PC-9 (cell line): ENCODE results near the gene KIF9. TPM values are rescaled to one million over a fixed set of nuclear protein-coding genes. Genes with fewer than 3 reads are reported as not detected.

Source experiments
- BruUV-seq: library from RNA; stranded (reverse); fragments of 400-500 nt; replicated peaks from 2 replicates; lab custom pipeline; 2021; lab: Mats Ljungman, UMichigan
- CTCF ChIA-PET: fragments of 300-600 bp; sonication (Branson Sonifier 250); formaldehyde crosslinking; loops from one replicate; lab custom pipeline; 2022; ENCODE audit warnings: antibody characterized with exemption; lab: Charles Lee
- POLR2A ChIA-PET: fragments of 300-600 bp; sonication (Branson Sonifier 250); formaldehyde crosslinking; loops from one replicate; lab custom pipeline; 2022; ENCODE audit warnings: antibody characterized with exemption; ENCODE audit not compliant: unreplicated experiment; lab: Charles Lee
- DNase-seq, 2 experiments: peaks; one replicate each; pipeline versions ENCODE4 v3.0.0 to v3.0.0-alpha.2; 2015 to 2022; ENCODE audit warnings: mixed read lengths in 1 of 2
- H2AFZ ChIP-seq: fragments of 200-600 bp; sonication (generic); 2 replicates; pipeline ENCODE4 v1.8.1; 2017; ENCODE audit warnings: antibody characterized with exemption
- H3F3A ChIP-seq: fragments of 200-600 bp; sonication (generic); 2 replicates; pipeline ENCODE4 v1.8.1; 2017; ENCODE audit warnings: antibody characterized with exemption, mild to moderate bottlenecking, low read depth; ENCODE audit not compliant: insufficient read depth
- H3K27ac ChIP-seq: fragments of 200-600 bp; sonication (generic); 2 replicates; pipeline ENCODE4 v1.6.1; 2016; ENCODE audit warnings: mixed run types
- H3K27me3 ChIP-seq: fragments of 200-600 bp; sonication (generic); 2 replicates; pipeline ENCODE4 v1.6.1; 2016; ENCODE audit warnings: low read depth, mixed run types; ENCODE audit not compliant: insufficient read depth
- H3K36me3 ChIP-seq: fragments of 200-600 bp; sonication (generic); 2 replicates; pipeline ENCODE4 v1.6.1; 2016; ENCODE audit warnings: low read depth, mixed run types
- H3K4me1 ChIP-seq: fragments of 200-600 bp; sonication (generic); replicated peaks from 2 replicates; pipeline ENCODE4 v1.6.1; 2016; ENCODE audit warnings: mixed run types; ENCODE audit not compliant: insufficient read depth
- H3K4me2 ChIP-seq: fragments of 200-600 bp; sonication (generic); 2 replicates; pipeline ENCODE4 v1.6.1; 2017; ENCODE audit warnings: mixed run types
- H3K4me3 ChIP-seq: fragments of 200-600 bp; sonication (generic); 2 replicates; pipeline ENCODE4 v1.6.1; 2016; ENCODE audit warnings: mixed run types
- H3K79me2 ChIP-seq: fragments of 200-600 bp; sonication (generic); 2 replicates; pipeline ENCODE4 v1.6.1; 2017; ENCODE audit warnings: low read depth, mixed run types
- H3K9me2 ChIP-seq: fragments of 200-600 bp; sonication (generic); 2 replicates; pipeline ENCODE4 v1.8.1; 2017; ENCODE audit warnings: mild to moderate bottlenecking; ENCODE audit not compliant: insufficient read depth
- H3K9me3 ChIP-seq: fragments of 200-600 bp; sonication (generic); 2 replicates; pipeline ENCODE4 v1.8.1; 2016; ENCODE audit warnings: low read depth; ENCODE audit not compliant: insufficient read depth
- H4K20me1 ChIP-seq: fragments of 200-600 bp; sonication (generic); 2 replicates; pipeline ENCODE4 v1.8.1; 2017; ENCODE audit not compliant: insufficient read depth
- EZH2 ChIP-seq: fragments of 200-600 bp; sonication (generic); IDR thresholded peaks from 2 replicates; pipeline ENCODE4 v1.8.0; 2017; ENCODE audit warnings: antibody characterized with exemption, low read depth
- intact Hi-C: fragments of 100-400 bp; cut with micrococcal nuclease; formaldehyde crosslinking; loops from one replicate; pipeline ENCODE4 v1.10.0; 2022; ENCODE audit not compliant: unreplicated experiment
- total RNA-seq: library from RNA; stranded (reverse); gene quantifications from 2 replicates; pipeline ENCODE4 v1.2.3, GENCODE V29; 2021
- TF ChIP-seq, protein P1 (sequence below): fragments of 200-600 bp; sonication (generic); conservative IDR thresholded peaks from 2 replicates; pipeline ENCODE4 v1.6.1; 2017; ENCODE audit warnings: mixed run types, antibody characterized with exemption, mild to moderate bottlenecking, moderate library complexity

The KIF9 gene
- total RNA-seq, 1 experiment from 2014 or later = 21.4 TPM

DNA sequence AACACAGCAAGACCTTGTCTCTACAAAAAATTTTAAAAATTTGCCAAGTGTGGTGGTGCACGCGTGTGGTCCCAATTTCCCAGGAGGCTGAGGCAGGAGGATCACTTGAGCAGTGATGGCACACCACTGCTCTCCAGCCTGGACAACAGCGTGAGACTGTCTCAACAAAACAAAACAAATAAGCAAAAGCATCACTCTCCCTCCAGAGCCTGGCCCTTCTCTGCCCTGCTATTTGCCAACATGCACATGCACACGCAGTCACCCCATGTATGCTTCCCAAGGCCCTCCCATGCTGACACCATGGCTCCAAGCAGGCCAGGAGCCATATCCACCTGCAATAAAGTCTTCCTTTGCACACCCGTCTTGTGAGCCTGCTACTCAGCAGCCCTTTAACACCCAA lies 2.1 kb downstream of the KIF9 start:
- H3K27me3 ChIP-seq = no peaks in the 10 kb centered on the region
- peak overlapping the region; percentile 93 for H3K4me2 ChIP-seq
- H3K9me2 ChIP-seq = no peaks in the 10 kb centered on the region
- H2AFZ ChIP-seq = no peak overlapping the region
- ChIA-PET CTCF (no interaction called here), POLR2A (no interaction called here)
- H3K79me2 ChIP-seq = peaks cover 51% of the 10 kb centered on the region
- no peak overlapping the region for H3K4me3 ChIP-seq
- no peak for TF ChIP-seq EZH2
- TF ChIP-seq, protein P1, sequence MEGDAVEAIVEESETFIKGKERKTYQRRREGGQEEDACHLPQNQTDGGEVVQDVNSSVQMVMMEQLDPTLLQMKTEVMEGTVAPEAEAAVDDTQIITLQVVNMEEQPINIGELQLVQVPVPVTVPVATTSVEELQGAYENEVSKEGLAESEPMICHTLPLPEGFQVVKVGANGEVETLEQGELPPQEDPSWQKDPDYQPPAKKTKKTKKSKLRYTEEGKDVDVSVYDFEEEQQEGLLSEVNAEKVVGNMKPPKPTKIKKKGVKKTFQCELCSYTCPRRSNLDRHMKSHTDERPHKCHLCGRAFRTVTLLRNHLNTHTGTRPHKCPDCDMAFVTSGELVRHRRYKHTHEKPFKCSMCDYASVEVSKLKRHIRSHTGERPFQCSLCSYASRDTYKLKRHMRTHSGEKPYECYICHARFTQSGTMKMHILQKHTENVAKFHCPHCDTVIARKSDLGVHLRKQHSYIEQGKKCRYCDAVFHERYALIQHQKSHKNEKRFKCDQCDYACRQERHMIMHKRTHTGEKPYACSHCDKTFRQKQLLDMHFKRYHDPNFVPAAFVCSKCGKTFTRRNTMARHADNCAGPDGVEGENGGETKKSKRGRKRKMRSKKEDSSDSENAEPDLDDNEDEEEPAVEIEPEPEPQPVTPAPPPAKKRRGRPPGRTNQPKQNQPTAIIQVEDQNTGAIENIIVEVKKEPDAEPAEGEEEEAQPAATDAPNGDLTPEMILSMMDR = no peak
- no peak overlapping the region for H3K27ac ChIP-seq
- peaks cover 7% of the 10 kb centered on the region for H3K4me1 ChIP-seq
- no peaks in the 10 kb centered on the region for H4K20me1 ChIP-seq
- no TSS peak for BruUV-seq
- H3K9me3 ChIP-seq = no peaks in the 10 kb centered on the region
- no peak for DNase-seq
- intact Hi-C loops = loop anchor here (5.0 kb wide), 1 partner anchor 42 kb away; no protein-coding TSS in a partner anchor
- peaks cover 20% of the 10 kb centered on the region; the same call in 1 of the 2 replicates for H3F3A ChIP-seq
- H3K36me3 ChIP-seq = no peaks in the 10 kb centered on the region

DNA sequence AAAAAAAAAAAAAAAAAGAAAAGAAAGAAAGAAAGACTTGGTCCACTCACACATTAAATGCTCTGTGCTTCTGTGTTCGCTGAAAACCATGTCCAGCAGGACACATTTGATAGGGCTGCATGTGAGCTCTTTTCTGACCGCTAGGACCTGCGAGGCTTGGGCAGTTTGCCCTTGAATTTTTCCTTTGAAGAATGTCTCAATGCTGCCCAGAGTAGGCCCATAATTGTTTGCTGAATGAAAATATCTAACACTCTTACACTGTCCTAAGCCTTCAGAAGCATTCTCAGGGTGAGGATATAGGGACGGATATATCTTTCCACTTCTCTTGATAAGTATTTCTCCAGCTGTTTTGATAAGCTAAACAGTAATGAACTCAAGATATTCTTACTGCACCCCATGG lies 6.0 kb downstream of the KIF9 start:
- peaks cover 8% of the 10 kb centered on the region; the same call in 1 of the 2 replicates for H3F3A ChIP-seq
- H3K27me3 ChIP-seq = no peaks in the 10 kb centered on the region
- no peak overlapping the region for H3K27ac ChIP-seq
- no peaks in the 10 kb centered on the region for H4K20me1 ChIP-seq
- H2AFZ ChIP-seq = no peak overlapping the region
- no peak overlapping the region for H3K4me3 ChIP-seq
- no peak overlapping the region for H3K4me2 ChIP-seq
- H3K79me2 ChIP-seq = peaks cover 17% of the 10 kb centered on the region
- intact Hi-C loops = no loop called here
- TF ChIP-seq, protein P1 = no peak
- no peak for TF ChIP-seq EZH2
- H3K4me1 ChIP-seq = peaks cover 7% of the 10 kb centered on the region
- H3K36me3 ChIP-seq = no peaks in the 10 kb centered on the region
- H3K9me3 ChIP-seq = no peaks in the 10 kb centered on the region
- POLR2A ChIA-PET = no interaction called here
- CTCF ChIA-PET = no interaction called here
- BruUV-seq = no TSS peak
- no peak for DNase-seq
- no peaks in the 10 kb centered on the region for H3K9me2 ChIP-seq

DNA sequence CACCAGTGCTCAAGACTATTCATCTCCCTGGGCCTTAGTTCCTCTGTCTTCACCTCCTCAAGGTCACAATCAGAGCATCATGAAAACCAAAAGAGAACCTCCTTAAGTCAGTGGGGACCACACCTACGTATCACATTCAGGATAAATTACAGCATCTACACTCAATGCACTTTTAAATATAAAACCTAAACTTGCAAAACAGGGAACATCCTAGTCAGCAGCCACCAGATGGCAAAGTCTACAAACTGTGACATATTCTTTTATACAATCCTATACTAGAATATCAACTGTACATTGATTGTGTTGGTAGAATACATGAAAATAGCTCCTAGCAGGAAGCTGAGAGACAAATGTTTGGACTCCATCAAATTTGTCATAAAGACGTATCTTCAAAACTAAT lies 7.9 kb downstream of the KIF9 start:
- Histone ChIP-seq H2AFZ (no peak overlapping the region), H3K9me2 (no peaks in the 10 kb centered on the region), H3K9me3 (no peaks in the 10 kb centered on the region), H3K4me3 (no peak overlapping the region), H3K4me2 (no peak overlapping the region), H3K36me3 (no peaks in the 10 kb centered on the region), H3F3A (no peaks in the 10 kb centered on the region), H3K79me2 (no peaks in the 10 kb centered on the region), H4K20me1 (no peaks in the 10 kb centered on the region), H3K27me3 (no peaks in the 10 kb centered on the region), H3K4me1 (no peaks in the 10 kb centered on the region), H3K27ac (no peak overlapping the region)
- ChIA-PET POLR2A (no interaction called here), CTCF (no interaction called here)
- intact Hi-C loops = no loop called here
- TF ChIP-seq, protein P1 = no peak
- TF ChIP-seq EZH2 = no peak
- no peak for DNase-seq
- BruUV-seq = no TSS peak
